HG03575 (cell line): ENCODE results near the gene STAC3.

Experiments
- ATAC-seq: cut with Tn5 transposase; IDR thresholded peaks from one replicate; pipeline ENCODE4 v1.9.1; 2021; ENCODE audit not compliant: unreplicated experiment, insufficient number of reproducible peaks, low FRiP score; ENCODE audit errors: extremely low read depth

The STAC3 gene

DNA sequence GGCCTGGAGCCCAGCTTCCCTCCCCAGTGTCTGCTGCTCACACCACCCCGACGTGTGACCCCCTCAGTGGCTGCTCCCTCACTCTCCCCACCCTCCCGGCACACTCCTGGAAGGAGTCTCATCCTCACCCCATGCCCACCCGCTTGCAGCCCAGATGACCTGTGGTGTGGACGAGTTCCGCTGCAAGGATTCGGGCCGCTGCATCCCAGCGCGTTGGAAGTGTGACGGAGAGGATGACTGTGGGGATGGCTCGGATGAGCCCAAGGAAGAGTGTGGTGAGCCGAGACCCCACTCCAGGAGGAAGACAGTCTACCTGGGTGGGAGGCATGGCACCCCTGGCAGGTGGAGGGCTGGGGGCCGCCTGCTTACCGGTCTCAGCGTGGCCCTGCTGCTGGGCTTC lies 49.4 kb downstream of the STAC3 start:
- no peak for ATAC-seq

DNA sequence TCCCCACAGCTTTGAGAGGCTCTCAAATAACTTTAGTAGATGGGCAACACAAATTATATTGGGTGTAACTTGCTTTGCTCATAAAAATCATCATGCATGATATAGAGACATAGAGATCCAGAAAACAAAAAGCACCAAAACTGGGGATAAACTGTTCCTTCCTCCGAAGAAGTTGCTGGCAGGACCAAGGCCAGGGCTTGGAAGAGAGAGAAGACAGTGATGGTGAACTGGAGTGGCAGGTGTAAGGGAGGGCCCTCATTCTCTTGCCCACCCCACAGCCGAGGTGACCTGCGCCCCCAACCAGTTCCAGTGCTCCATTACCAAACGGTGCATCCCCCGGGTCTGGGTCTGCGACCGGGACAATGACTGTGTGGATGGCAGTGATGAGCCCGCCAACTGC lies 49.8 kb downstream of the STAC3 start:
- no peak for ATAC-seq

DNA sequence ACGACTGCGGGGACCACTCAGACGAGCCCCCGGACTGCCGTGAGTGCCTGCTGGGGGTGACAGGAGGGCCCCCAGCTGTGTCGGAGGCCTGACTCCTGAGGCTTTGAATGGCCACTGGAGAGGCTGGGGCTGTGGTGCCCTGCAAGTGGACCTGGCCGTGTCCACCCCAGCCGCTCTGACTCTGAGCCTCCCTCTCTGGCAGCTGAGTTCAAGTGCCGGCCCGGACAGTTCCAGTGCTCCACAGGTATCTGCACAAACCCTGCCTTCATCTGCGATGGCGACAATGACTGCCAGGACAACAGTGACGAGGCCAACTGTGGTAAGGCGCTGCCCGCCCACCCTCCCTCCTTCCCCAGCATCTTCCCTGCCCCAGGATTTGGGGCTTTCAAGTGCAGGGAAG lies 50.5 kb downstream of the STAC3 start:
- ATAC-seq: no peak

DNA sequence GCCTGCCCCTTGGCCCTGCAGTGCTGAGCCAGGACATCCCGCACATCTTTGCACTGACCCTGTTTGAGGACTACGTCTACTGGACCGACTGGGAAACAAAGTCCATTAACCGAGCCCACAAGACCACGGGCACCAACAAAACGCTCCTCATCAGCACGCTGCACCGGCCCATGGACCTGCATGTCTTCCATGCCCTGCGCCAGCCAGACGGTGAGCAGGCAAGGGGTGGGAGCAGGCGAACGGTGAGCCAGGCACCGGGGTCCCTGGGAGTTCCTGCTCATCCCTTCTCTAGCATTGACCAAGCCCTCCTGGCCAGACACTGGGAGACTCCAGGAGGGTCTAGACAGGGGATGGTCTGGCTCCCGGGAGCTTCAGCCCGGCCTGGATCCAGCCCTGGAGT lies 51.8 kb downstream of the STAC3 start:
- ATAC-seq: no peak

DNA sequence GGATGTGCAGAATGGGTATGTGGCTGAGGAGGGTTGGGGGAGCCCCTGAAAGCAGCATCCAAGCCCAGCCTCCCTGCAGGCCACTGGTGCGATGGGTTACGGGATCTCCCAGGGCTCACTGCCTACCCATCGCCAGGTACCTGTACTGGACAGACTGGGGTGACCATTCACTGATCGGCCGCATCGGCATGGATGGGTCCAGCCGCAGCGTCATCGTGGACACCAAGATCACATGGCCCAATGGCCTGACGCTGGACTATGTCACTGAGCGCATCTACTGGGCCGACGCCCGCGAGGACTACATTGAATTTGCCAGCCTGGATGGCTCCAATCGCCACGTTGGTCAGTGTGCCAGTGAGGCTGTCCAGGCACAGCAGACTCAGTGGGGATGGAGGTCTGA lies 52.7 kb downstream of the STAC3 start:
- ATAC-seq: no peak

DNA sequence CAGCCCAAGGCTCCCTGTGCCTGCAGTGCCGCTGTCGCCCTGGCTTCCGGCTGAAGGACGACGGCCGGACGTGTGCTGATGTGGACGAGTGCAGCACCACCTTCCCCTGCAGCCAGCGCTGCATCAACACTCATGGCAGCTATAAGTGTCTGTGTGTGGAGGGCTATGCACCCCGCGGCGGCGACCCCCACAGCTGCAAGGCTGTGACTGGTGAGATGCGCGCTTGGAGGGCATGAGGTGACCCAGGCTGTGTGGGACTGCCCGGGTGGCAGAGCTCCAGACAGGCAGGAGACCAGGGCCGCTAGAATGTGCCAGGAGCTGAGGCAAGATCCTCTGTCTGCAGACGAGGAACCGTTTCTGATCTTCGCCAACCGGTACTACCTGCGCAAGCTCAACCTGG lies 54.0 kb downstream of the STAC3 start:
- ATAC-seq: no peak

DNA sequence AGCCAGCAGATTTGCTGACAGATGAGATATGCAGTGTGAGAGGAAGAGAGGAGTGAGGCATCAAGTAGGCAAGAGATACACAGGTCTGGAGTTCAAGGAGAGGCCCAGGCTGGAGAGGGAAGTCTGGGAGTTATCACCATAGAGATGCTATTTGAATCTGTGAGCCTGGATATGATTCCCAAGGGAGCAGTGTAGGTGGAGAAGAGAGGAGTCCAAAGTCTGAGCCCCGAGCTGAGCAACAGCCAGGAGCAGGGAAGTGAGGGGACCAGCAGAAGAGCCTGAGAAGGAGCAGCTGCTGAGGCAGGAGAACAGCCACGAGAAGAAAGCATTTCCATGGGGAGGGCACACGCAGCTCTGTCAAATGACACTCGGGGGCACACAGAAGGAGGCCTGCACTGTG lies 54.5 kb downstream of the STAC3 start:
- ATAC-seq: no peak

DNA sequence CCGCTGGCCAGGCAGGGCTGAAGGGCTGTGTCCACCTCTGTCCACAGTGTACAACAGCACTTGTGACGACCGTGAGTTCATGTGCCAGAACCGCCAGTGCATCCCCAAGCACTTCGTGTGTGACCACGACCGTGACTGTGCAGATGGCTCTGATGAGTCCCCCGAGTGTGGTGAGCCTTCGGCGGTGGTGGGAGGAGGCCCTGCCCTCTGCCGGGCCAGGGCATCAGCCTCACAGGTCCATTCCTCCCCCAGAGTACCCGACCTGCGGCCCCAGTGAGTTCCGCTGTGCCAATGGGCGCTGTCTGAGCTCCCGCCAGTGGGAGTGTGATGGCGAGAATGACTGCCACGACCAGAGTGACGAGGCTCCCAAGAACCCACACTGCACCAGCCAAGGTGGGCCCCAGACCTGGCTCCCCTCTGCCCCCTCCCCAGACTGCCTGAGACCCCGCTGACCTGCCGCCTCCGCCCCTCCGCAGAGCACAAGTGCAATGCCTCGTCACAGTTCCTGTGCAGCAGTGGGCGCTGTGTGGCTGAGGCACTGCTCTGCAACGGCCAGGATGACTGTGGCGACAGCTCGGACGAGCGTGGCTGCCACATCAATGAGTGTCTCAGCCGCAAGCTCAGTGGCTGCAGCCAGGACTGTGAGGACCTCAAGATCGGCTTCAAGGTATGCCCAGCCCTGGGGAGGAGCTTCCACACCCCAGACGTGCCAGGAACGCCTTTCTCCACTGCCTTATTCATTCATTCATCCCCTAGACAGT lies 55.2 kb downstream of the STAC3 start:
- no peak for ATAC-seq

DNA sequence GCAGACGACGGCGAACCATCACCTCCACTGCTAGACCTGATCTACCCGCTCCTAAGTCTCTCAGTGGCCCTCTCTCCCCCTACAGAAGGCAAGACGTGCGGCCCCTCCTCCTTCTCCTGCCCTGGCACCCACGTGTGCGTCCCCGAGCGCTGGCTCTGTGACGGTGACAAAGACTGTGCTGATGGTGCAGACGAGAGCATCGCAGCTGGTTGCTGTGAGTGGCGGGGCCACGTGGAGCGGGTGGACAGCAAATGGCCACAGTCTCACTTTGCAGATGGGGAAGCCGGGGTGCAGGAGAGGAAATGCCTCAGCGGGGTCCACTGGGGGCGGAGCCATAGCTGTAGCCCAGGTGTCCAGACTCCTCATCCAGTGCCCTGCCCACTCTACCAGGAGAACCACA lies 55.8 kb downstream of the STAC3 start:
- no peak for ATAC-seq

DNA sequence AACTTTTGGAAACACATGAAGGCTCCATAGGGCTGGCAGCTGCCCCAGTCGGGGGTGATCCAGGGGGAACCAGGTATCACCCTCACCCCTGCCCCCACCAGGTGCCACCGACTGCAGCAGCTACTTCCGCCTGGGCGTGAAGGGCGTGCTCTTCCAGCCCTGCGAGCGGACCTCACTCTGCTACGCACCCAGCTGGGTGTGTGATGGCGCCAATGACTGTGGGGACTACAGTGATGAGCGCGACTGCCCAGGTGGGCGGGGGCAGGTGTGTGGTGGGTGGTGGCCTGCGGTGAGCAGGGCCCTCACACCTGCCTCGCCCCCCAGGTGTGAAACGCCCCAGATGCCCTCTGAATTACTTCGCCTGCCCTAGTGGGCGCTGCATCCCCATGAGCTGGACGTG lies 56.7 kb downstream of the STAC3 start:
- no peak for ATAC-seq

DNA sequence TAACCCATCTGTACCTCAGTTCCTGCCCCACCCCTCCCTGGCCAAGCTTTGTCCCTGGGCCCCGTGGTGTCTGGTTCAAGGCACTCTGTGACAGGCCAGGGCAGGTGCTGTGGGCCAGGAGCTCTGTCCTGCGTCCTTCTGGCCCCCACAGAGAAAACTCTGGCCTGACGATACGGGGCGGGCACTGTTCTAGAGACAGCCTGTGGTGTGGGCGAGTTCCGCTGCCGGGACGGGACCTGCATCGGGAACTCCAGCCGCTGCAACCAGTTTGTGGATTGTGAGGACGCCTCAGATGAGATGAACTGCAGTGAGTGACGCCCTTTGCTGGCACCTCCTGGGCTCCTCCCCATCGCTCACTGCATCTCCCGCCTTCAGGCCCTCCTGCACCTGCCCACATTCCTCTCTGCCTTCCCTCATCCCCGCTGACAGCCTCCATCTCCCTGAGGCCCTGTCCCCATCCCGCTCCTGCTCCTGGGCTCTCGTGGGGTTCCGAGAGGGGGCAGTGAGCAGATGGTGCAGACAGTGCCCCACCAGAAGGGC lies 57.2 kb downstream of the STAC3 start:
- ATAC-seq: no peak
